Left ventricle myocardium inferior (tissue), 1 donor: ENCODE data around the gene RAPGEF1. TPM values are rescaled to one million over a fixed set of nuclear protein-coding genes. Genes with fewer than 3 reads are reported as not detected.

Experiments
- DNase-seq: peaks from one replicate; pipeline ENCODE4 v3.0.0-alpha.2; 2020
- H3K27ac ChIP-seq: fragments of 200-600 bp; replicated peaks from 2 replicates; pipeline ENCODE4 v1.8.0; 2021
- H3K27me3 ChIP-seq: fragments of 200-600 bp; 2 replicates; pipeline ENCODE4 v1.8.0; 2021; ENCODE audit warnings: low read depth
- H3K36me3 ChIP-seq: fragments of 200-600 bp; 2 replicates; pipeline ENCODE4 v1.8.0; 2021
- H3K4me1 ChIP-seq: fragments of 200-600 bp; 2 replicates; pipeline ENCODE4 v1.8.0; 2021
- H3K4me3 ChIP-seq: fragments of 200-600 bp; 2 replicates; pipeline ENCODE4 v1.8.0; 2021; ENCODE audit warnings: mild to moderate bottlenecking, moderate library complexity
- H3K9me3 ChIP-seq: fragments of 200-600 bp; replicated peaks from 2 replicates; pipeline ENCODE4 v1.8.0; 2021
- intact Hi-C: fragments of 100-400 bp; cut with micrococcal nuclease; formaldehyde crosslinking; loops from one replicate; pipeline ENCODE4 v1.11.0; 2022
- total RNA-seq: library from RNA; stranded (reverse); fragmentation: NEBNext Ultra II Directional; extraction: Animal tissue kit (Norgen Biotek cat#: 25700); gene quantifications from one replicate; pipeline ENCODE4 v1.2.1, GENCODE V29; 2021
- TF ChIP-seq, protein P1 (sequence below): fragments of 200-600 bp; IDR thresholded peaks from 2 replicates; pipeline ENCODE4 v1.8.0; 2021; ENCODE audit warnings: antibody characterized with exemption, mild to moderate bottlenecking, borderline replicate concordance
- donor health status: DM: no; HTN: yes; CAD: no; lungs with severe emphysema.

Gene RAPGEF1
- total RNA-seq, 1 donor from 2014 or later: 95.9 TPM

DNA sequence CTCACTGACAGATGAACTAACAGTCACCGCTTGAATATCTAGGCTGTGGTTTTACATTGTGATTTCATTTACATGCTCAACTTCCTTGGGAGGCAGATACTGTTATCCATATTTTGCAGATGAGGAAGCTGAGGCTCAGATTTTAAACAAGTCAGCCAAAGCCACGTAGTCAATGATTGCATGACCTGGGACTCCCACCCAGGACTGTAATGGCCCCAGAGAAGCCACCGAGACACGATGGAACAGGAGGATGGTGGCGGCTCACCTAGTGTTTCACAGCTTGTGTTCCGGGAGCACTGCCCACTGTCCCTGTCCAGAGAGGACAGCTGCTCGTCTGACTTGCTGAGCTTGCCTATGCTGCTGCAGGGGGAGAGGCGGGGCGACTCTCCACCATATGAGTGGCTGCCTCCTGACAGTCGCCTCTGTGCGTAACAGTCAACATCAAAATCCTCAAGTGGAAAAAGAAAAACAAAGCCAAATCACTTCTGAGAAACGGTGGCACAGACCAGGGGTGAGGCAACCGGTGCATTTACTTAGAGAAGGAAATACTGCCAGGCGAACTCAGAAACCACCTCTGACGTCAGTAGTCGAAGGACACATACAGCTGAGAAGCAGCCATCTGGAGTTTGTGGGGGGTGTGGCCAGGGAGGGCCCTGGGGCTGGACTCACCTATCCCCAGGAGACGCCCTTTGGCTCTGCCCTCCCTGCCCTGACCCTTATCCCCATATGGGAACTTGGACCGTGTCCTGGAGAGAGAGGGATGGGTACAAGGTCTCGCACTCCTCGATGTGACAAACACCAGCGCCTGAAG lies 112.0 kb downstream of the RAPGEF1 start:
- TF ChIP-seq, protein P1, sequence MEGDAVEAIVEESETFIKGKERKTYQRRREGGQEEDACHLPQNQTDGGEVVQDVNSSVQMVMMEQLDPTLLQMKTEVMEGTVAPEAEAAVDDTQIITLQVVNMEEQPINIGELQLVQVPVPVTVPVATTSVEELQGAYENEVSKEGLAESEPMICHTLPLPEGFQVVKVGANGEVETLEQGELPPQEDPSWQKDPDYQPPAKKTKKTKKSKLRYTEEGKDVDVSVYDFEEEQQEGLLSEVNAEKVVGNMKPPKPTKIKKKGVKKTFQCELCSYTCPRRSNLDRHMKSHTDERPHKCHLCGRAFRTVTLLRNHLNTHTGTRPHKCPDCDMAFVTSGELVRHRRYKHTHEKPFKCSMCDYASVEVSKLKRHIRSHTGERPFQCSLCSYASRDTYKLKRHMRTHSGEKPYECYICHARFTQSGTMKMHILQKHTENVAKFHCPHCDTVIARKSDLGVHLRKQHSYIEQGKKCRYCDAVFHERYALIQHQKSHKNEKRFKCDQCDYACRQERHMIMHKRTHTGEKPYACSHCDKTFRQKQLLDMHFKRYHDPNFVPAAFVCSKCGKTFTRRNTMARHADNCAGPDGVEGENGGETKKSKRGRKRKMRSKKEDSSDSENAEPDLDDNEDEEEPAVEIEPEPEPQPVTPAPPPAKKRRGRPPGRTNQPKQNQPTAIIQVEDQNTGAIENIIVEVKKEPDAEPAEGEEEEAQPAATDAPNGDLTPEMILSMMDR: no peak
- Histone ChIP-seq H3K4me3 (no peak overlapping the region), H3K27me3 (no peaks in the 10 kb centered on the region), H3K36me3 (peaks cover 58% of the 10 kb centered on the region), H3K4me1 (peaks cover 74% of the 10 kb centered on the region), H3K27ac (peak overlapping the region; percentile 45), H3K9me3 (no peaks in the 10 kb centered on the region)
- intact Hi-C loops: no loop called here
- DNase-seq: no peak

DNA sequence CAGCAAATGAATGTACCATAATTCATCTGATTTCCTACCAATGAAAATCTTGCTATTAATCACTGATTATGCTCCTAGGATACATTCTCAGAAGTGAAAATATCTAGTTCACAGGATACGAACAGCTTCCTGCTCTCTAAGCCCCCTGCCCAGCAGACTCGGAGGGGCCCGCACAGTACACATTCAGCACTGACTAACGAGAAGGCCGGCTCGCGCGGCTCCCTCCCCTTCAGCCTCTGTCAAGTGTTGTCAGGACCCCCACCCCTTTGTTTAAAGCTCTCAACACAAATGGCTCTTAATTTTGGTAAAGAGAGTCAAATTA lies 112.6 kb downstream of the RAPGEF1 start:
- Histone ChIP-seq H3K27me3 (no peaks in the 10 kb centered on the region), H3K27ac (peak overlapping the region; percentile 45), H3K36me3 (peaks cover 58% of the 10 kb centered on the region), H3K4me1 (peaks cover 74% of the 10 kb centered on the region), H3K9me3 (no peaks in the 10 kb centered on the region), H3K4me3 (no peak overlapping the region)
- intact Hi-C loops: no loop called here
- TF ChIP-seq, protein P1: no peak
- DNase-seq: no peak

DNA sequence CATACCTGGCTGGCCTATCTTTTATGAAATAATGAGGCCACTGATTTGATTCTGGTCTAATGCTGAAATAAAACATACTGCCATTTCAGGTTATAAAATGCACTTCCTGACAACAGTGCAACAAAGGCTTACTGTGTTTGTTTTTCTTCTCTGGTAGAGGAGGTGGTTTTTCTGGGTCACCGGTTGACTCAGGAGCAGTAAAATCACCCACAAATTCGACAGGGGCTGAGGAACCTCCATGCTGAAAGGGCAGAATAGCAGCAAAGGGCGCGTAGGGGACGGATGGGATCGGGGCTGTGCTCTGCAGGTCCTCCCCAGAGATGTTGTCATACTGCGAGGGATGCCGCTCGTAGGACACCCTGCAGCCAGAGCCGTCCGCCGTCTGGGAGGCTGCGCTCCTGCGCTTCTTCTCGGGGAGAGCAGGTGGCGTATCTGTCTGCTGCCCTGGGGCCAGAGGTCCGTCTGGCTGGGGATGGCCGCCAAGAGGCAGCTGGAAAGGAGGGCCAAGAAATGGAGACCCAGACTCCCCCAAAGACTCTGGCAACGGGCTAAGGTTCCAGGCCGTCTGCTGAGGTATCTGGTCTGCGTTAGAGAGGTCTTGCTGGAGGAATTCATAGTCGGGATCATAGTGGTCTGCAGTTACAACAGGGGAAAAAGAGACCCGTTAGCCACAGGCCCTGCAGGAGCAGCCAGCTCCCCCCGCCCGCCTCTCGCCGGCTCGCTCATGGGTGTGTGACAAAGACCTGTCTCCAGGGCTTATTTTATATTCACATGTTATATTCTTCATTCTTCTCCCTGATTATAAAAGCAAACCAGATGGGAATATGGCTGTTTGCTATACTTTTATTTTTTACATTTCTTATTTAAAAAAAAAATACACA lies 113.8 kb downstream of the RAPGEF1 start:
- no peak overlapping the region for H3K4me3 ChIP-seq
- intact Hi-C loops: no loop called here
- TF ChIP-seq, protein P1: no peak
- peaks cover 70% of the 10 kb centered on the region for H3K36me3 ChIP-seq
- H3K4me1 ChIP-seq: peaks cover 65% of the 10 kb centered on the region
- DNase-seq: no peak
- peak overlapping the region; percentile 82 for H3K27ac ChIP-seq
- no peaks in the 10 kb centered on the region for H3K9me3 ChIP-seq
- H3K27me3 ChIP-seq: no peaks in the 10 kb centered on the region

- H3K9me3 ChIP-seq: no peaks in the 10 kb centered on the region
- H3K4me1 ChIP-seq: peaks cover 60% of the 10 kb centered on the region
- H3K36me3 ChIP-seq: peaks cover 74% of the 10 kb centered on the region
- peak overlapping the region; percentile 82 for H3K27ac ChIP-seq
- TF ChIP-seq, protein P1: no peak
- H3K27me3 ChIP-seq: no peaks in the 10 kb centered on the region
- intact Hi-C loops: no loop called here
- H3K4me3 ChIP-seq: no peak overlapping the region
- DNase-seq: no peak
Measured at GRCh38 chr9:131625508-131625787, 114.4 kb downstream of the RAPGEF1 start.

- H3K27me3 ChIP-seq: no peaks in the 10 kb centered on the region
- no peak overlapping the region for H3K4me3 ChIP-seq
- H3K36me3 ChIP-seq: peaks cover 74% of the 10 kb centered on the region
- H3K4me1 ChIP-seq: peaks cover 54% of the 10 kb centered on the region
- intact Hi-C loops: no loop called here
- TF ChIP-seq, protein P1: no peak
- peak overlapping the region; percentile 82 for H3K27ac ChIP-seq
- no peaks in the 10 kb centered on the region for H3K9me3 ChIP-seq
- peak; percentile 65 for DNase-seq
Measured at GRCh38 chr9:131624636-131625507, 115.0 kb downstream of the RAPGEF1 start.
